ENCODE results near the gene SYS1. TPM values are rescaled to one million over a fixed set of nuclear protein-coding genes. Genes with fewer than 3 reads are reported as not detected.
"Not testable (repeated sequence)": the region's sequence is repeated elsewhere in the genome, so short reads cannot be mapped to it uniquely, and the experiment has no call there.

The SYS1 gene
- total RNA-seq, 1 donor from 2014 or later: 30.7 TPM

DNA sequence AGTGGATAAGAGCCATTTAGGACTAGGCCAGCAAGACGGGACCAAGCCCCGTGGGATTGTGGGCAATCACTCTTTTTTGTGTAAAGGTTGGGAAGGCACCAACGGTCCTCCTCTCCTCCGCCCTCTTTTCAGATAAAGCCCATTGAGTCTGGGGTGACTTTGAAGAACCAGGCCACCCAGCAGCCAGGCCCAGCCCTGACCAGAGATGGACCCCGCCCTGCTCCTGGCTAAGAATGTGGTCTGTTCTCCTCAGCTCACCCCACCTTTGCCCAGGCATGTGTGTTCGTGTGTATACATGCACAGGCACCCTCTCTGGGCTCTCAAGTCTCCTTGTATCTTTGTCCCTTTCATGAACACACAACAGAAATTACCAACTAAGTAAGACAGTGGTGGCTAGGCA is 23.9 kb upstream of the SYS1 start:
- intact Hi-C loops (cut with micrococcal nuclease): no loop called here

DNA sequence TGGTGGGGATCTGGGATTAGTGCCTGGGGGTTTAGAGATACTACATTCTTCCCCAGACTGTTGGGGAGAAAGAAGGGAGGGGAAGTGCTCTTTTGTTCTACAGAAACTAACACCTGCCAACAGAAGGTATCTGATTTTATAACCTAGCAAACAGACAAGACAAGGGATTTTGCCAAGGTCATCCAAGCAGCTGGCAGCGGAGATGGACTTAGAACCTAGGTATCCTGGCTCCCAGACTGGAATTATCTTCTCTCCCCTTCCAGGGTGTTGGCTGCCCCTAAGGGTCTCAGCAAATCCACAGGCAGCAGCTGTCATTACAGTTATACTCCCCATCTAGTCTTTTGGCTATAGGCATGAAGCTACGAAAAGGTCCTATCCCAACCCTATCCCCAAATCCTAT is 23.2 kb upstream of the SYS1 start:
- intact Hi-C loops (cut with micrococcal nuclease): no loop called here

DNA sequence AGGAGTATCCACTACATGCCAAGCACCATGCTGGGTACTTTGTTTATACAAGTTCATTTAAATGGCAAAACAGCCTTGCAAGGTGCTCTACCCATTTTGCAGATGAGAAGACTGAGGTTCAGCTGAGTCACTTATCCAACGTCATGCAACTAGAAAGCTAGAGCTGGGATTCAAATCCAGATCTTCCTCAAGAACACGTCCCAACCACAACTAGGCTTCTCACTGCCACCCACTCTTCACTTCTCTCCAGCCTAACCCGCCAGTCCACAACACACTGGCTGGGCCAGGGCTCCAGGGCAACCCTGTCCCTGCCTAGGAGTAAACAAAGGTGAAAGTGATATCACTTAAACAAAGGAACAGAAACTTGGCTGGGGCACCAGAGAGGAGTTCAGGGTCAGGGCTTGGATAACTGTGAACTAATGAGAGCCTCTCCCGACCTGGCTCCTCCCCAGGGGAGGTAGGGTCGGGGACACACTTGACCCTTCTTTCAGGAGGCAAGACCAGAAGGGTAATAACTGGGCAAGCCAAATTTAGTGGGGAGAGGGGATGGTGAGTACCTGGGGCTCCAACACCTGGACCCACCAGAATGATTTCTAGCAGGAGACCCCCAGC is 22.6 kb upstream of the SYS1 start:
- intact Hi-C loops (cut with micrococcal nuclease): no loop called here

DNA sequence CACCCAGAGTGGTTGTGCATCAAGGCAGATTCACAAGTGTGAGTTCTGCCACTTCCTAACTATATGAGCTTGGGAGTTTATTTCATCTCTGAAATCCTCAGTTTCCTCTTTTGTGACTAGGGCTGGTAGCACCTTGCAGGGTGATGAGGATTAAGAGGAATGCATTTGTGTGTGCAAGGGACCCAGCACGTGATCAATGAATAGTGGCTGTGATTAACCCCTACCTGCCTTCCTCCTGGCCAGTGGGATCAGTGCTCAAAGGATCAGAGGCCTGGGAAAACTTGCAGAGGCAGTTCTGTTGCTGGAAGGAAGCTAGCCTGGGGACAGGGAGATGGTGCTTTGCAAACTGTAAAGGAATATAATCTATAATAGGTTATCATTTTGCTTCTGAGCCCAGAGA is 22.0 kb upstream of the SYS1 start:
- intact Hi-C loops (cut with micrococcal nuclease): no loop called here

DNA sequence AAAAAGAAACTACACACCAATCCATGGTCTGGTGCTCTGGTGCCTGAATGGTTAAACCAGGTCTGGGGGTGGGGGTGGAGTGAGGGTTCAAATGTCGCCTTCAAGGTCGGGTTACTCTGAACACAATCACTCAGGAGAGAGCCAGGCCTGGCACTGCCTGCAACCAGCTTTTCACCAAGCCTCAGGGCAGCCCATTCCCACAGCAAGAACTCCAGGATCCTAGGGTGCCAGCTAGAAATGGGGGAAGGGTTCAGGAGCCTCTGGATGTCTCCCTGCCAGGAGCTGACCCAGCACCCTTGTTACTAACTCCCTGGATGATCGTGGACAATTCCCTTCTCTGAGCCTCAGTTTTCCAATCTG is 21.4 kb upstream of the SYS1 start:
- intact Hi-C loops (cut with micrococcal nuclease): no loop called here

DNA sequence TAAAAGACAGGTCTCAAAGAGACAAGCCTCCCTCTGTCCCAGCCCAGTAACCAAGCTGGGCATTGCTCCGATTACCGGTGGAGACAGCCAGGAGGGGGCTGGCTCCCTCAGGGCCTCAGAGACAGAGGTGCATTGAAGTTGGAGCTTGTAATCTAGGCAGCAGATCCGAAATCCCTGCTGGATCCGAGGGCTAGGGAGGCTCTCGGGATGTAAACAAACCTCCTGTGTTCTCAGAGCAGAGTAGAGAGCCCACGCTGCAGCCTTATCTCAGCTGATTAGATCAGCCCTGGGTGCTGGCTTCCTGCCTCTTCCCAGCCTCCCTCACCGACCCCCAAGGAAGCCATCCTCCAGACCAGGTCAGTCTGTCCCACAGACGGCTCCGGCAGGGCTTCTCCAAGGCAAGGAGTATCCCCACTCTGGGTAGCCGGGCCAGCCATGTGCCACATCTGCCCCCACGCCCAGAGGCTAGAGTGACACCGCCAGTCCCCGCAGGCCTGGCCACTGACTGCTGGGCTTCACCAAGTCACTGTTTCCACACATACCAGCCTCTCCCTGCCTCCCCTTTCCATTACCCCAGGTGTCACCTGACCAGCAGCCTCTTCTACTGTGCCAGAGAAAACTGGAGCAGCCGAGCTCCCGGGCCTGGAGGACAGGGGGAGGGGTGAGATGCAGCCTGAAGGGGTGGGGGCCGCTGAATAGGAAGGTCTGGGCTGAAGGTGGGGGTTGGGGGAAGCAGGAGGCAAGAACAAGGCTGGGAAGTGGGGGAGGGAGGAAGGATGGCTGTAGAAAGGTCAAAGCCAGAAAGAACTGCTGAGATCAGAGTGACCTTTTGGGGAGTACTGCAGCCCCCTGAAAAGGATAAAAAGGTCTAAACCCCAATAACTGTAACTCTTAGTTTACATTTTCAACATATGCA is 20.8 kb upstream of the SYS1 start:
- intact Hi-C loops (cut with micrococcal nuclease): no loop called here

DNA sequence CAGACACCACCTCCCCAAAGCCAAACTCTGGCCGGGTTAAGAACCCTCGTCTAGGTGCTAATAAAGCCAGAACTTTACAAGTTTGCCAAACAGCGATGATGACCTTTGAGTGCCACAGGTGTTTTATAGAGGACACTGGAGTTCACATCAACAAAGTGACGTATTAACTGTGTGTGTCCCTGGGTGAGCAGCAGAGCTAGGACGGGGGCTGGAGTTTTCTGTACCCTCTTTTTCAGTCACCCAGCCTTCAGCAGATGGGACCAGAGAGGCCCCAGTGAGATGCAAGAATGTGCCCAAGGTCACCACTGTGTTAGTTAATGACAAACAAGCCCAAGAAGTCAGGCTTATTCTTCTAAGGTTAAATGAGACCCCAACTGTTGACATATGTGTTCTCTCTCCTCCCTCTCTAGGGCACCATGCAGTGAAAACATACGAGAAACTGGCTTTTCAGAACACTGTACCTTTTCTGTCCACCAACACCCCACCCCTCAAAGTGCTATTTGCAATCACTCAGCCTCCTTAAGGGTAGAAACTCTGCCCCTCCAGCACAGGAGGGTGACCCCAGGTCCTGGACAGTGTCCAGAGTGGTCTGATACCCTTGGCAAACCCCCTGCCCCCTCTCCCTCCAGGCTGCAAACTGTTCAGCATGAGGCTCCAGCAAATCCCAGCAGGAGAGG is 20.0 kb upstream of the SYS1 start:
- intact Hi-C loops (cut with micrococcal nuclease): no loop called here

DNA sequence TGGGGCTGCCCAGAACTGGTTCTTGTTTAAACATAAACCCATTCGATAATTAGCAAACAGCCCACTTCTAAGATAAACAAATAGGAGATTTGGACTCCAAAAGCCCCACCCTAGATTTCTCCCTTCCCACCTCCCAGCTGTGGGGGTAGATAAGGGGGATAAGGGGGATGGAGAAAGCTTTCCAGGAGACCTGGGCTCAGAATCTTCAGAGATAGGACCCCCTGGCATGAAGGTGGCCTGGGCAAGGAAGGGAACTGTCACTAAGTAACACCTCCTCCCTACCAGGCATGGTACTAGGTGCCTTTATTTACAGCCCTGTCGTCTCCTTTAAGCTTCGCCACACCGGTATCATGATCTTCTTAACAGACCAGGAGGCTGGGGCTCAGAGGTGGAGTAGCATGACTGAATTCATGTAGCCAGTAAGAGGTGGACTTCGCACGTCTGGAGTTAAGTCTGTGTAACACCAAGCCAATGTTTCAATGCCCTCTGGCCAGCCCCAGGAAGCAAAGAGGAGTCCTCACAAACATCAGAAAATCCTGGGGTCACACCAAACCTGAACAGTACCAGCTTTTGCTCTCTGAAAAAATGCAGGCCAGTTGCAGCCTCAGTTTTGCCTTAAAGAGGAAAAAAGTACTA is 19.3 kb upstream of the SYS1 start:
- intact Hi-C loops (cut with micrococcal nuclease): no loop called here

DNA sequence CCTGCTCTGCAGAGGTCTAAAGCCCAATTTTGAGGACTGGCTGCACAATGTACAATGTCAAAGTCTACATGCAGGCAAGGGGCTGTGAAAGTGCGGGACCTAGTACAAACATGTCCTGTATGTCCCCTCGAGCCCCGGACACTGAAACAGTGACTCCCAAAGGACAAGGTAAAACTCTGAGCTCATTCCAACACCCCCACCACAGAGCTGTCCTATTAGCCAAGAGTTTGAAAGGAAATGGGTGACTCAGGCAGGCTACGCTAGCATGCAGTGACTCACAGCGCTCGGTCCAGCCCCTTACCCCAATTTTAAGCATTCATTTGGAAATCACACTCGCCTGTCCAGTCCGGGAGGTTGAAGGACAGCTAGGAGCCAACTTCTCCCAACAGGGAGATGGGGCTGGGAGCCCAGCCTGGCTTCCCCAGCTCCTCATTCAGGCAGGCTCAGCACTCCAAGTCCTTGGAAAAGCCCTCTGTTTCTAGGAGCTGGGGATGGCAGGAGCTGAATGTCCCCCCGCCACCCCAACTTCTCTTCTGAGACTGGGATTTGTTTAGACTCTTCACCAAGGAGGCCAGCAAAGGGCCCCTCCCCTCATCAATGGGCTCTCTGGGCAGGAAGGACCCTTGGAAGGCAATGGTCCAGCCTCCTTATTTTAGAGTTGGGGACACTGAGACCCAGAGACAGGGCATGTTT is 18.6 kb upstream of the SYS1 start:
- intact Hi-C loops (cut with micrococcal nuclease): no loop called here

DNA sequence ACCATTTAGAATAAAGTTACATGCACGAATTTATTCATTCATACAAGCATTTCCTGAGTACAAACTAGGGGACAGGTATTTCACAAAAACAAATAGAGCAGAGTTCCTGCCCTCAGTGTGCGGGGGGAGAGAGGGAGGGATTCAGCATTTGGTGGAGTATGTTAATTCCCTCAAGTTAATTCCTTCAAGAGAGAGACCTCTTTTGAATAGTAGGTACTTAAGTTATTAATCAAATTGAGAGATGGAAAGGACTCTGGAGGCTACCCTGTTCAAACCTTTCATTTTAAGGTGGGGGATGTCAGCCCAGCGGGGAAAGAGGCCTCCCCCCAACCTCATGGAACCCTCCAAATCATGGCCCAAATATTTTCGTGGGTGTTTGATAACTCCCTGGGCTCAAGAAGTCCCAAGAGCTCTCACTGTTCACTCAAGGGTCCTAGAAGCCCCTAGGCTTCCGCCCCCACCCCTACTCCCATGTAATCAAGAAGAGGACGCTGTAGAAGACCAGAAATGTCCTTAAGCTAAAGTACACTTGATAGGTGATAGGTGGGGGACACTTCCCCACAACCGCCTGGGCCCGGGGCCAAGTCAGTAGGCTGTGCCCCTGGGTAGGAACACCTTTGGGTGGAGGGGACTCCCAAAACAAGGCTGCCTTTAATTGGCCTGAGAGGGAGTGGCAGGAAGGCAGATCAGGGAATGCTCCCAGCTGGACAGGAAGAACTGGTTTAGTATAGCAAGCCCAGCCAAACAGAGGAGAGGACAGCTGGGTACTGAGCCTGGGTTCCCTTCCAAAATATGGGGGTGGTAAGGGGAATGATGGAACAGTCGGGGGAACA is 17.6 kb upstream of the SYS1 start:
- intact Hi-C loops (cut with micrococcal nuclease): no loop called here

DNA sequence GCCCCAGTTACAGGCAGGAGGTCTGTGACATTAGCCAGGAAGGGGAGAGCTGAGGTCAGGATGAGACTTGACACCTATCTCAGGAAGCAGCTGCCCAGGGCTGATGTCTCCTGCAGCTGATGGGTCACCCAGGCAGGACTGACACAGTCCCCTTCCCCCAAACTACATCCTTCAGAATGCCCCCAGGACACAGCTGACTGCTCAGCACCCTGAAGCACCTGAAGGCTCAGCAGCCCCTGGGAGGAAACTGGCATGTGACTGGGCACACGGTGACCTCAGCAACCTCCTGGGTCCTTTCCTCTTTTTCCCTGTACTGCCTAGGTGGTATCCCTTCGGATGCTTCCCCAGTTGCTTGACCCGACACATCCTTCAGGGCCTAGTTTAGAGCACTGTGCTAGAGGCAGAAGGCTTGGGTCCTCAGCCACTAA is 16.7 kb upstream of the SYS1 start:
- intact Hi-C loops (cut with micrococcal nuclease): loop anchor here (1.0 to 2.0 kb wide), 2 partner anchors 27 to 70 kb away; partner anchors contain the start of gene PIGT

DNA sequence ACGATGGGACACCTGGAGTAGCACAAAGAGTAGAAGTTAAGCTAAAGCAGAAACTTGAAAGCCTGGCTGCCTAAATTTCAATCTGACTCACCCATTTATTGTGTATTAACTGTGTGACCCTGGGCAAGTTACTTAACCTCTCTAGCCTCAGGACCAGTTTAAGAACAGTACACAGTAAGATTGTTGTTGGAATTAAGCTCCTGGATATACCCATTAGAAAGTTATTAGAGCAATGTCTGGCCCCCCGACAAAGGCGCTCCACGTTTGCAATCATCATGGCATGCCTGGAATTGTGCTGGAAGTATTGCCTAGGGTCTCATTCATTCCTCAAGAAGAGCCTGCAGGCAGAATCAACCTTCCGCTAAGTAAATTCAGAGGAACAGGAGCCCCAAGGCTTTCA is 16.1 kb upstream of the SYS1 start:
- intact Hi-C loops (cut with micrococcal nuclease): loop anchor here (1.0 to 2.0 kb wide), 3 partner anchors 8 to 70 kb away; partner anchors contain the start of gene PIGT

DNA sequence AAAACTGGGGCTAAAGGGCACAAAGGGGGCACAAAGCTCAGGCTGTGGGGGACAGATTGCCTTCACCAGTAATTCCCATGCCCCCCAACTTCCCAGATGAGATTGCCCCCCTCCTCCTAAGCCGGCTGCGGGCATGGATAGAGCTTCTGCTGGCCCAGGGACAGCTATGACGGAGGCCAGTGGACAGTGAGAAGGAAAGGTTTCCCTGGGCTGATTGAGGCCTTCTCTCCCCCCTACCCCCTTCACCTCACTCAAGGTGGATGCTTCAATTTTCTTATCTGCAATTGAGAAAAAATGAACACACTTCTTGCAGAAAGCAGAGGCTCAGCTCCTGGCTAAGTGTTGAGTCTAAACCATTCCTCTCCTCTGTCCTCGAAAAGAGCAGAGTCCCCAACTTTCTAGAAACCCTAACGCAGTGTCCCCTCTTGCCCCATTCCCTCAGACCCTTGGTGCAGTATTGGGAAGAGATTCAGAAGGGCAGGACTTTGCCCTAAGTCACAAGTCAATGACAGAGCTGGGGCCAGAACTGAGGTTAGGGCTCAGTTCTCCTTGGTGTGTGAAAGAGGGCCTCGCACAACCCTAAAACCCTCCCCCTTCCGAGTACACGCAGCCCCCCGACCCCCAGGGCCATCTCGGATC is 15.5 kb upstream of the SYS1 start:
- intact Hi-C loops (cut with micrococcal nuclease): loop anchor here (1.0 to 2.0 kb wide), 2 partner anchors 8 to 69 kb away; partner anchors contain the start of gene PIGT

DNA sequence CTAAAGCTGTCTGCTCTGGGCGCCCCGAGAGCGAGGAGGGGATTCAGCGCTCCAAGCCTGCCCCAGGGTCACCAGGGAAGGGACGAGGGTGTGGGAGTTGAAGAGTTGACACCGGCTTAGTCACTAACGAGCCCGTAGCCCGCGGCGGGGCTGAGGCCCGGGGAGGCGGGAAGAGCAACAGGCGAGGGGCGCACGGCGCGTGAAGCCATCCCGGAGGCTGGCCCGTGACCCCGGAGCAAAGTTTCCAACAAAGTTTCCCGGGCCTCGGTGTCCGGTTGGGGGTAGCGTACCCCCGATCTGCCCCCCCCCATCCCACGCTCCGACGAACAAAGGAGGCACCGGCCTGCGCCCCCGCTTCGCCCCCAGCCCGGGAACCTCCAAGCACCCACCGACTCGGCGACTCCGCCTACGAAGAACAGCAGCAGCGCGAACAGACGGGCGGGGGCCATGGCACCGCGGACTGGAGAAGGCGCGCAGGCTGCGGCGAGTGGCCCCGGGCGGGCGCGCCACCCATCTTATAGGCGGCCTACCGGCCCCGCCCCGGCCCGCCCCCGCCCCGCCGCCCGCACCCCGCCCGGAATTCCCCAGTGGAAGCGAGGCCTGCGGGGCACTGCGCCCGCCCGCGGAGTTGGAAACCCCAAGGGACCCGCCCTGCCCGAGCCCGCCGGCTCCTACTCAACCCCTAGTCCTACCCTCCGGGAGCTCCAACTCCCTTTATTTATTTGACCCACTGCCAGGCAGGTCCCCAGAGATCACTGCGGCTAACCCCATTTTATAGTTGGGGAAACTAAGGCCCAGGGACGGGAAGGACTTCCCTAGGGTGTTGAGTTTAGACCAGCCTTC is 14.8 kb upstream of the SYS1 start, which contains the start of gene SDC4:
Gene SDC4, minus strand, starts transcription at position 489 of the 843 bp plus-strand sequence. Its CDS starts 40 bp downstream, at position 449.
- intact Hi-C loops (cut with micrococcal nuclease): loop anchor here (1.0 to 2.0 kb wide), 3 partner anchors 7 to 69 kb away; partner anchors contain the start of genes PIGT and SYS1

DNA sequence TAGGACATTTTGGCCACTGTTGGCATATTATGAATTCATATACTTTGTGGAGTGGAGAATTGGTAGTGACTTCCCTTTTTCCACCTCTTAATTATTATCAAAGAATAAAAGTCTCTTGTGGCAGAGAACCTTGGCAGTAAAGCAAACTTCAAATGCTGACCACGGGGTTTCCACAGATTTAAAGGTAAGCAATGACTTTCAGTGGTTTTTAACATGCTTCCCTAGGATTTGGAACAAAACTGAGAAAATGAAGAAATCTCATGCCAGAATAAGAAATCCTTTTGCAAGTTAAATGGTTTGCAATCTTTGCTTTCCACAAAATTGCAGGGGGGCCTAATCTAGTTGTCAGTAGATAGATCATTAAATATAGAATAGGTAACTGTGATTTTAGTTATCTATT is 12.7 kb upstream of the SYS1 start:
- intact Hi-C loops (cut with micrococcal nuclease): no loop called here

DNA sequence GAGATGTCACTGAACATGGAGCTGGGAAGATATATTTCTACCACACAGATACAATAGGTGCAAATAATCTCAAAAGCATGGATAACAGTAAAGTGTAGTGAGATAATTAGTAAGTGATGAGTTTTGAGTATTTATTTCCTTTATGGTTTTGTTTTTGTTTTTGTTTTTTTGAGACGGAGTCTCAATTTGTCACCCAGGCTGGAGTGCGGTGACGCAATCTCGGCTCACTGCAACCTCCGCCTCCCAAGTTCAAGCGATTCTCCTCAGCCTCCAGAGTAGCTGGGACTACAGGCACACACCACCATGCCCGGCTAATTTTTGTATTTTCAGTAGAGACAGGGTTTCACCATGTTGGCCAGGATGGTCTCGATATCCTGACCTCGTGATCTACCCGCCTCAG is 12.2 kb upstream of the SYS1 start:
- intact Hi-C loops (cut with micrococcal nuclease): not testable (repeated sequence)

DNA sequence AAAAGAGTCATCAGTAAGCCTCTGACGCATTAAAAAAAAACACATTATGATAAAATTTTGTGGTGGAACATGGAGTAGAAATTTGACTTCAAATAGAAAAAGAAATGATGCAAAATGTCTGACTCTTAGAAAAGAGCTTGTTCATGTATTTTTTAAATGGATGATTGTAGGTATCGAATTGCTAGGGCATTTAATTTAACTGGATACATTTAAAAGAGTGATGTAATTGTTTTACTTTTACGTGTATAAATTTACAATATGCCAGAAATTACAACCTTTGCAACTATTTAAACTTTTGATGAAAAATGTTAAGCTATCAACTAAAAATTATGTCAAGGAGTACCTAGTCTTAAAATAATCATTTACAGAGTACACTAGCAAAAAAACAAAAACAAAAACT is 10.2 kb upstream of the SYS1 start:
- intact Hi-C loops (cut with micrococcal nuclease): no loop called here

DNA sequence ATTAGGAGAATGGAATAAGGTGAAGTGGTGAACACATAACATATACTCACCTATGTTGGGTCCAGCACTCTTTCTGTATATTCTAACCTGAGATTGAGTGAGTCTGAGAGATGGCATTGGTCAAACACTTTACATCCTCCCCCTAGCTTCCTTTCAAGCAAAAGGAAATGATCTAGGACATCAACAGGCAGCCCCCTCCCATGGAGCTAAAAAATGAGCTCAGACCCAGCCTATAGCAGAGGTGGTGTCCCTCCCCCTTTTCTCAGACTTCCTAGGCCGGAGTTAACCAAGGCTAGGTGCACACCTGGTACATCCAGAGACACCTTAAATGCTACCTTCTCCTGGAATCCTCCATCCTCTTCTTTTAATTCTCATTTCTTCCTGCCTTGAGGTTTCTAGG is 9.2 kb upstream of the SYS1 start:
- intact Hi-C loops (cut with micrococcal nuclease): no loop called here
